B cell (primary cell): Measurements from ENCODE around the gene MLLT10.

Experiments
- EZH2 ChIP-seq: IDR thresholded peaks from 2 replicates; pipeline ENCODE4 v1.6.1; 2012; ENCODE audit warnings: borderline replicate concordance, low read depth, mild to moderate bottlenecking, moderate library complexity, low read length; ENCODE audit not compliant: insufficient read depth, poor library complexity, severe bottlenecking
- TF ChIP-seq, protein P1 (sequence below): fragments of 200-600 bp; IDR thresholded peaks from one replicate; pipeline ENCODE4 v1.8.0; 2022; ENCODE audit warnings: antibody characterized with exemption, mild to moderate bottlenecking

DNA sequence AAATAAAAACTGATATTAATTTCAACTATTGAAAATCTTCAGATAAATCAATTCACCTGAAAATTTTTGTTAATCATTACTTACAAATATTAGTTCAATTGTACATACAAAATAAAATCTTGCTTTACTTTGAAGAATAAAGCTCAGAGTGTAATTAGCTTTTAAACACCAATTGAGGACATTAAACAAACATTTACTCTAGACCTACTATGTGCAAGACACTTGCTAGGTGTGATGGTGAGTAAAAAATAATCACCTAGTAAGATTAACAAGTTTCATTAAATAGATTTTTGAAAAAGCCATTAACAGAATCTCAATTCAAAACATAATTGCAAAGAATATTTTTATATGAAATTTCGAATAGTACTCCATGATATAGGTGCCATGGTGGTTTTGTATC lies 3.9 kb upstream of the MLLT10 start:
- TF ChIP-seq, protein P1, sequence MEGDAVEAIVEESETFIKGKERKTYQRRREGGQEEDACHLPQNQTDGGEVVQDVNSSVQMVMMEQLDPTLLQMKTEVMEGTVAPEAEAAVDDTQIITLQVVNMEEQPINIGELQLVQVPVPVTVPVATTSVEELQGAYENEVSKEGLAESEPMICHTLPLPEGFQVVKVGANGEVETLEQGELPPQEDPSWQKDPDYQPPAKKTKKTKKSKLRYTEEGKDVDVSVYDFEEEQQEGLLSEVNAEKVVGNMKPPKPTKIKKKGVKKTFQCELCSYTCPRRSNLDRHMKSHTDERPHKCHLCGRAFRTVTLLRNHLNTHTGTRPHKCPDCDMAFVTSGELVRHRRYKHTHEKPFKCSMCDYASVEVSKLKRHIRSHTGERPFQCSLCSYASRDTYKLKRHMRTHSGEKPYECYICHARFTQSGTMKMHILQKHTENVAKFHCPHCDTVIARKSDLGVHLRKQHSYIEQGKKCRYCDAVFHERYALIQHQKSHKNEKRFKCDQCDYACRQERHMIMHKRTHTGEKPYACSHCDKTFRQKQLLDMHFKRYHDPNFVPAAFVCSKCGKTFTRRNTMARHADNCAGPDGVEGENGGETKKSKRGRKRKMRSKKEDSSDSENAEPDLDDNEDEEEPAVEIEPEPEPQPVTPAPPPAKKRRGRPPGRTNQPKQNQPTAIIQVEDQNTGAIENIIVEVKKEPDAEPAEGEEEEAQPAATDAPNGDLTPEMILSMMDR, result no peak
- no peak for TF ChIP-seq EZH2
